ENCODE measurements around the gene FIGNL2.

GRCh38 chr12:51867796-51868428 is 19.4 kb upstream of the FIGNL2 start:
- TF ChIP-seq CTCF (IDR thresholded peaks at IDR 0.05) (no peak), EZH2 (IDR thresholded peaks at IDR 0.05) (no peak)
